A673 (cell line): ENCODE measurements around the gene SLC44A1.

ENCODE experiments used
- CTCF ChIP-seq: fragments of 300-800, 200-600 bp; sonication (generic); conservative IDR thresholded peaks from 2 replicates; pipeline ENCODE4 v1.5.1; 2017; ENCODE audit warnings: low read depth, mild to moderate bottlenecking, antibody characterized with exemption, low read length, moderate library complexity, mixed read lengths
- EZH2 ChIP-seq: fragments of 200-600 bp; sonication (generic); IDR thresholded peaks from 2 replicates; pipeline ENCODE4 v1.6.1; 2017; ENCODE audit warnings: borderline replicate concordance, low read depth, mild to moderate bottlenecking, mixed read lengths, antibody characterized with exemption, low read length; ENCODE audit not compliant: poor library complexity, severe bottlenecking

GRCh38 chr9:105270711-105271110, 26.3 kb downstream of the SLC44A1 start:
- no peak for TF ChIP-seq CTCF
- no peak for TF ChIP-seq EZH2
